GM23338 (cell line): ENCODE results near the gene CCR6. TPM values are rescaled to one million over a fixed set of nuclear protein-coding genes. Genes with fewer than 3 reads are reported as not detected.

ENCODE experiments used
- ATAC-seq: fragments of 200-7000 bp; cut with Tn5 transposase; 3 replicates; pipeline ENCODE4 v1.9.1; 2020
- DNase-seq: peaks from one replicate; pipeline ENCODE4 v3.0.0-alpha.2; 2015; ENCODE audit warnings: low spot score
- H2AFZ ChIP-seq: fragments of 200-600 bp; sonication (generic); 2 replicates; pipeline ENCODE4 v1.8.0; 2016; ENCODE audit warnings: antibody characterized with exemption, mild to moderate bottlenecking, moderate library complexity
- H3F3A ChIP-seq: fragments of 200-600 bp; sonication (generic); replicated peaks from 2 replicates; pipeline ENCODE4 v1.8.0; 2017; ENCODE audit warnings: antibody characterized with exemption, mixed run types, low read depth
- H3K27ac ChIP-seq: fragments of 200-600 bp; sonication (generic); 2 replicates; pipeline ENCODE4 v1.6.1; 2016; ENCODE audit warnings: low read depth
- H3K27me3 ChIP-seq: fragments of 200-600 bp; sonication (generic); 2 replicates; pipeline ENCODE4 v1.8.0; 2016; ENCODE audit warnings: mild to moderate bottlenecking, mixed run types, moderate library complexity; ENCODE audit not compliant: insufficient read depth
- H3K36me3 ChIP-seq: fragments of 200-600 bp; sonication (generic); 2 replicates; pipeline ENCODE4 v1.8.0; 2016; ENCODE audit warnings: mild to moderate bottlenecking; ENCODE audit not compliant: insufficient read depth
- H3K4me1 ChIP-seq: fragments of 200-600 bp; sonication (generic); 2 replicates; pipeline ENCODE4 v1.8.0; 2016; ENCODE audit warnings: mild to moderate bottlenecking, moderate library complexity; ENCODE audit not compliant: insufficient read depth
- H3K4me2 ChIP-seq: fragments of 200-600 bp; sonication (generic); 2 replicates; pipeline ENCODE4 v1.7.1; 2017; ENCODE audit warnings: mixed run types
- H3K4me3 ChIP-seq: fragments of 200-600 bp; sonication (generic); 2 replicates; pipeline ENCODE4 v1.6.1; 2016; ENCODE audit warnings: mixed run types
- H3K79me2 ChIP-seq: fragments of 200-600 bp; sonication (generic); replicated peaks from 2 replicates; pipeline ENCODE4 v1.8.0; 2017; ENCODE audit warnings: mild to moderate bottlenecking; ENCODE audit not compliant: insufficient read depth
- H3K9me2 ChIP-seq: fragments of 200-600 bp; sonication (generic); 2 replicates; pipeline ENCODE4 v1.8.0; 2017; ENCODE audit not compliant: insufficient read depth
- H4K20me1 ChIP-seq: fragments of 200-600 bp; sonication (generic); replicated peaks from 2 replicates; pipeline ENCODE4 v1.8.0; 2017; ENCODE audit warnings: mild to moderate bottlenecking; ENCODE audit not compliant: insufficient read depth
- H3K27ac Mint-ChIP-seq: 2 replicates; pipeline ENCODE4 v1.8.0; 2020; ENCODE audit warnings: inconsistent platforms, mild to moderate bottlenecking, moderate library complexity, mixed read lengths
- H3K27me3 Mint-ChIP-seq: 3 replicates; pipeline ENCODE4 v1.8.0; 2022; ENCODE audit warnings: low read depth, mild to moderate bottlenecking, moderate library complexity, mixed read lengths, inconsistent platforms; ENCODE audit not compliant: insufficient read depth, poor library complexity
- H3K36me3 Mint-ChIP-seq: 3 replicates; pipeline ENCODE4 v1.8.0; 2021; ENCODE audit warnings: low read depth, mild to moderate bottlenecking, inconsistent platforms, moderate library complexity, mixed read lengths
- H3K4me1 Mint-ChIP-seq: 3 replicates; pipeline ENCODE4 v1.8.0; 2020; ENCODE audit warnings: mild to moderate bottlenecking, inconsistent platforms, mixed read lengths
- H3K4me3 Mint-ChIP-seq: 3 replicates; pipeline ENCODE4 v1.8.0; 2021; ENCODE audit warnings: moderate library complexity, mild to moderate bottlenecking, inconsistent platforms, mixed read lengths
- H3K9me3 Mint-ChIP-seq: 3 replicates; pipeline ENCODE4 v1.8.0; 2020; ENCODE audit warnings: moderate library complexity, mild to moderate bottlenecking, inconsistent platforms, mixed read lengths
- CTCF ChIP-seq, 2 experiments: fragments of 200-600 bp in 1 of 2; sonication (generic) in 1 of 2; conservative IDR thresholded peaks; 2 replicates each; pipeline versions ENCODE4 v1.5.1 to v1.6.1; 2016 to 2017; ENCODE audit warnings: antibody characterized with exemption in 2 of 2, low read depth in 2 of 2, mild to moderate bottlenecking in 2 of 2, moderate library complexity in 1 of 2
- ETS1 ChIP-seq: IDR thresholded peaks from 2 replicates; pipeline ENCODE4 v1.6.1; 2016; ENCODE audit warnings: antibody characterized with exemption
- REST ChIP-seq: IDR thresholded peaks from one replicate; pipeline ENCODE4 v1.6.1; 2018; ENCODE audit warnings: antibody characterized with exemption; ENCODE audit not compliant: unreplicated experiment
- polyA plus RNA-seq: library from polyadenylated mRNA; unstranded; fragments of >200 nt; fragmentation: Nextera tagmentation; extraction: Ambion mirVana; gene quantifications from 2 replicates; pipeline ENCODE4 v1.2.1, GENCODE V29; 2016
- total RNA-seq: library from RNA; depleted of rRNA; stranded (reverse); fragments of >200 nt; shearing (Covaris generic); gene quantifications from 2 replicates; pipeline ENCODE4 v1.2.3, GENCODE V29; 2014

CCR6 gene
- total and polyA plus RNA-seq, 2 experiments from 2014 or later = not detected

- H2AFZ ChIP-seq = no peak overlapping the region
- no peak overlapping the region for H3K27ac Mint-ChIP-seq
These were observed 18.5 kb upstream of the CCR6 start for GRCh38 chr6:167104388-167104787.

More at GRCh38 chr6:167104388-167104787, 18.5 kb upstream of the CCR6 start:
- H3K27me3 ChIP-seq = no peaks in the 10 kb centered on the region
- Mint-ChIP-seq H3K36me3 (no peaks in the 10 kb centered on the region), H3K4me1 (peaks cover 4% of the 10 kb centered on the region; the same call in 1 of the 3 replicates), H3K4me3 (no peak overlapping the region), H3K27me3 (peaks cover 8% of the 10 kb centered on the region), H3K9me3 (no peaks in the 10 kb centered on the region)
- no peaks in the 10 kb centered on the region for H3F3A ChIP-seq
- ATAC-seq = no peak
- peaks cover under 1% of the 10 kb centered on the region; the same call in 1 of the 2 replicates for H3K4me1 ChIP-seq
- H3K36me3 ChIP-seq = no peaks in the 10 kb centered on the region
- H3K4me2 ChIP-seq = no peak overlapping the region
- 0 out of 2 replicates have a peak, but pooled peaks cover 3% of the 10 kb centered on the region for H3K9me2 ChIP-seq
- no peak for DNase-seq
- H3K79me2 ChIP-seq = no peaks in the 10 kb centered on the region
- no peaks in the 10 kb centered on the region for H4K20me1 ChIP-seq
- no peak overlapping the region for H3K4me3 ChIP-seq
- TF ChIP-seq CTCF (conservative IDR thresholded peaks at IDR 0.05; ENCODE audit: low read depth in 2 of 2) = no peak
- TF ChIP-seq ETS1 = no peak
- no peak for TF ChIP-seq REST
- no peak overlapping the region for H3K27ac ChIP-seq
